GM23338 (cell line): Measurements from ENCODE around the gene TSPEAR. TPM values are rescaled to one million over a fixed set of nuclear protein-coding genes. Genes with fewer than 3 reads are reported as not detected.

ENCODE experiments used
- ATAC-seq: fragments of 200-7000 bp; cut with Tn5 transposase; 3 replicates; pipeline ENCODE4 v1.9.1; 2020
- DNase-seq: peaks from one replicate; pipeline ENCODE4 v3.0.0-alpha.2; 2015; ENCODE audit warnings: low spot score
- H2AFZ ChIP-seq: fragments of 200-600 bp; sonication (generic); 2 replicates; pipeline ENCODE4 v1.8.0; 2016; ENCODE audit warnings: antibody characterized with exemption, mild to moderate bottlenecking, moderate library complexity
- H3F3A ChIP-seq: fragments of 200-600 bp; sonication (generic); replicated peaks from 2 replicates; pipeline ENCODE4 v1.8.0; 2017; ENCODE audit warnings: antibody characterized with exemption, mixed run types, low read depth
- H3K27ac ChIP-seq: fragments of 200-600 bp; sonication (generic); 2 replicates; pipeline ENCODE4 v1.6.1; 2016; ENCODE audit warnings: low read depth
- H3K27me3 ChIP-seq: fragments of 200-600 bp; sonication (generic); 2 replicates; pipeline ENCODE4 v1.8.0; 2016; ENCODE audit warnings: mild to moderate bottlenecking, mixed run types, moderate library complexity; ENCODE audit not compliant: insufficient read depth
- H3K36me3 ChIP-seq: fragments of 200-600 bp; sonication (generic); 2 replicates; pipeline ENCODE4 v1.8.0; 2016; ENCODE audit warnings: mild to moderate bottlenecking; ENCODE audit not compliant: insufficient read depth
- H3K4me1 ChIP-seq: fragments of 200-600 bp; sonication (generic); 2 replicates; pipeline ENCODE4 v1.8.0; 2016; ENCODE audit warnings: mild to moderate bottlenecking, moderate library complexity; ENCODE audit not compliant: insufficient read depth
- H3K4me2 ChIP-seq: fragments of 200-600 bp; sonication (generic); 2 replicates; pipeline ENCODE4 v1.7.1; 2017; ENCODE audit warnings: mixed run types
- H3K4me3 ChIP-seq: fragments of 200-600 bp; sonication (generic); 2 replicates; pipeline ENCODE4 v1.6.1; 2016; ENCODE audit warnings: mixed run types
- H3K79me2 ChIP-seq: fragments of 200-600 bp; sonication (generic); replicated peaks from 2 replicates; pipeline ENCODE4 v1.8.0; 2017; ENCODE audit warnings: mild to moderate bottlenecking; ENCODE audit not compliant: insufficient read depth
- H3K9me2 ChIP-seq: fragments of 200-600 bp; sonication (generic); 2 replicates; pipeline ENCODE4 v1.8.0; 2017; ENCODE audit not compliant: insufficient read depth
- H4K20me1 ChIP-seq: fragments of 200-600 bp; sonication (generic); replicated peaks from 2 replicates; pipeline ENCODE4 v1.8.0; 2017; ENCODE audit warnings: mild to moderate bottlenecking; ENCODE audit not compliant: insufficient read depth
- H3K27ac Mint-ChIP-seq: 2 replicates; pipeline ENCODE4 v1.8.0; 2020; ENCODE audit warnings: inconsistent platforms, mild to moderate bottlenecking, moderate library complexity, mixed read lengths
- H3K27me3 Mint-ChIP-seq: 3 replicates; pipeline ENCODE4 v1.8.0; 2022; ENCODE audit warnings: low read depth, mild to moderate bottlenecking, moderate library complexity, mixed read lengths, inconsistent platforms; ENCODE audit not compliant: insufficient read depth, poor library complexity
- H3K36me3 Mint-ChIP-seq: 3 replicates; pipeline ENCODE4 v1.8.0; 2021; ENCODE audit warnings: low read depth, mild to moderate bottlenecking, inconsistent platforms, moderate library complexity, mixed read lengths
- H3K4me1 Mint-ChIP-seq: 3 replicates; pipeline ENCODE4 v1.8.0; 2020; ENCODE audit warnings: mild to moderate bottlenecking, inconsistent platforms, mixed read lengths
- H3K4me3 Mint-ChIP-seq: 3 replicates; pipeline ENCODE4 v1.8.0; 2021; ENCODE audit warnings: moderate library complexity, mild to moderate bottlenecking, inconsistent platforms, mixed read lengths
- H3K9me3 Mint-ChIP-seq: 3 replicates; pipeline ENCODE4 v1.8.0; 2020; ENCODE audit warnings: moderate library complexity, mild to moderate bottlenecking, inconsistent platforms, mixed read lengths
- CTCF ChIP-seq, 2 experiments: fragments of 200-600 bp in 1 of 2; sonication (generic) in 1 of 2; conservative IDR thresholded peaks; 2 replicates each; pipeline versions ENCODE4 v1.5.1 to v1.6.1; 2016 to 2017; ENCODE audit warnings: antibody characterized with exemption in 2 of 2, low read depth in 2 of 2, mild to moderate bottlenecking in 2 of 2, moderate library complexity in 1 of 2
- ETS1 ChIP-seq: IDR thresholded peaks from 2 replicates; pipeline ENCODE4 v1.6.1; 2016; ENCODE audit warnings: antibody characterized with exemption
- EZH2 ChIP-seq: fragments of 200-600 bp; sonication (generic); IDR thresholded peaks from one replicate; pipeline ENCODE4 v1.8.0; 2017; ENCODE audit warnings: antibody characterized with exemption, mild to moderate bottlenecking, low read depth; ENCODE audit not compliant: unreplicated experiment
- EZH2phosphoT487 ChIP-seq: fragments of 200-600 bp; sonication (generic); IDR thresholded peaks from one replicate; pipeline ENCODE4 v1.8.1; 2018; ENCODE audit warnings: antibody characterized with exemption; ENCODE audit not compliant: unreplicated experiment
- JUNB ChIP-seq: IDR thresholded peaks from one replicate; pipeline ENCODE4 v1.6.1; 2016; ENCODE audit warnings: antibody characterized with exemption; ENCODE audit not compliant: unreplicated experiment
- NANOG ChIP-seq: IDR thresholded peaks from 2 replicates; pipeline ENCODE4 v1.6.1; 2016; ENCODE audit warnings: antibody characterized with exemption, borderline replicate concordance
- POLR2AphosphoS5 ChIP-seq: IDR thresholded peaks from 2 replicates; pipeline ENCODE4 v1.6.1; 2016; ENCODE audit warnings: antibody characterized with exemption, low read depth
- REST ChIP-seq: IDR thresholded peaks from one replicate; pipeline ENCODE4 v1.6.1; 2018; ENCODE audit warnings: antibody characterized with exemption; ENCODE audit not compliant: unreplicated experiment
- STAT1 ChIP-seq: IDR thresholded peaks from one replicate; pipeline ENCODE4 v1.6.1; 2016; ENCODE audit warnings: antibody characterized with exemption; ENCODE audit not compliant: unreplicated experiment
- ZNF114 ChIP-seq: fragments of 250-450 bp; sonication (Bioruptor Pico); IDR thresholded peaks from 2 replicates; pipeline ENCODE4 v1.5.0; 2020; ENCODE audit warnings: mild to moderate bottlenecking, moderate library complexity
- ZNF331 ChIP-seq: fragments of 250-450 bp; sonication (Bioruptor Pico); IDR thresholded peaks from 2 replicates; pipeline ENCODE4 v1.5.0; 2020; ENCODE audit warnings: low read depth, mild to moderate bottlenecking, moderate library complexity
- polyA plus RNA-seq: library from polyadenylated mRNA; unstranded; fragments of >200 nt; fragmentation: Nextera tagmentation; extraction: Ambion mirVana; gene quantifications from 2 replicates; pipeline ENCODE4 v1.2.1, GENCODE V29; 2016
- total RNA-seq: library from RNA; depleted of rRNA; stranded (reverse); fragments of >200 nt; shearing (Covaris generic); gene quantifications from 2 replicates; pipeline ENCODE4 v1.2.3, GENCODE V29; 2014

Gene TSPEAR
- total and polyA plus RNA-seq, 2 experiments from 2014 or later, result 0.35 to 0.92 TPM

- no peak for DNase-seq
- H2AFZ ChIP-seq, result no peak overlapping the region
- H3K4me3 ChIP-seq, result no peak overlapping the region
- H4K20me1 ChIP-seq, result no peaks in the 10 kb centered on the region
- H3K79me2 ChIP-seq, result no peaks in the 10 kb centered on the region
- no peak overlapping the region for H3K27ac Mint-ChIP-seq
- peaks cover 8% of the 10 kb centered on the region; the same call in 2 of the 3 replicates for H3K36me3 Mint-ChIP-seq
- ATAC-seq, result no peak
- H3K9me3 Mint-ChIP-seq, result peaks cover 32% of the 10 kb centered on the region
- H3K4me2 ChIP-seq, result no peak overlapping the region
- no peaks in the 10 kb centered on the region for H3F3A ChIP-seq
- peaks cover 4% of the 10 kb centered on the region for H3K27me3 Mint-ChIP-seq
- no peaks in the 10 kb centered on the region for H3K9me2 ChIP-seq
- H3K36me3 ChIP-seq, result no peaks in the 10 kb centered on the region
- no peaks in the 10 kb centered on the region for H3K4me1 ChIP-seq
- H3K4me1 Mint-ChIP-seq, result peaks cover 10% of the 10 kb centered on the region
- H3K27me3 ChIP-seq, result no peaks in the 10 kb centered on the region
- no peak overlapping the region for H3K4me3 Mint-ChIP-seq
- H3K27ac ChIP-seq, result no peak overlapping the region
- TF ChIP-seq POLR2AphosphoS5 (no peak), JUNB (no peak), NANOG (no peak), CTCF (conservative IDR thresholded peaks at IDR 0.05; ENCODE audit: low read depth in 2 of 2) (no peak), STAT1 (no peak), ZNF331 (no peak)
Observed at GRCh38 chr21:44643741-44644310, 67.5 kb downstream of the TSPEAR start.

- Mint-ChIP-seq H3K27ac (no peak overlapping the region), H3K27me3 (peaks cover 10% of the 10 kb centered on the region), H3K9me3 (peaks cover 32% of the 10 kb centered on the region), H3K4me1 (peaks cover 3% of the 10 kb centered on the region), H3K4me3 (no peak overlapping the region), H3K36me3 (peaks cover 8% of the 10 kb centered on the region; the same call in 2 of the 3 replicates)
- no peaks in the 10 kb centered on the region for H4K20me1 ChIP-seq
- no peaks in the 10 kb centered on the region for H3F3A ChIP-seq
- H3K79me2 ChIP-seq, result no peaks in the 10 kb centered on the region
- H2AFZ ChIP-seq, result no peak overlapping the region
- H3K4me1 ChIP-seq, result no peaks in the 10 kb centered on the region
- no peak overlapping the region for H3K4me2 ChIP-seq
- no peak overlapping the region for H3K27ac ChIP-seq
- no peak for TF ChIP-seq NANOG
- TF ChIP-seq ZNF114 (CRISPR knock-in tag), result no peak
- TF ChIP-seq EZH2phosphoT487, result no peak
- TF ChIP-seq EZH2, result no peak
- DNase-seq (no peak), ATAC-seq (no peak)
- no peaks in the 10 kb centered on the region for H3K9me2 ChIP-seq
- H3K4me3 ChIP-seq, result no peak overlapping the region
- H3K27me3 ChIP-seq, result no peaks in the 10 kb centered on the region
- no peaks in the 10 kb centered on the region for H3K36me3 ChIP-seq
Observed at GRCh38 chr21:44640761-44641160, 70.6 kb downstream of the TSPEAR start.

- no peaks in the 10 kb centered on the region for H4K20me1 ChIP-seq
- Mint-ChIP-seq H3K27me3 (peaks cover 10% of the 10 kb centered on the region), H3K4me3 (no peak overlapping the region), H3K4me1 (peaks cover 3% of the 10 kb centered on the region; the same call in 2 of the 3 replicates), H3K9me3 (peaks cover 20% of the 10 kb centered on the region; the same call in 2 of the 3 replicates), H3K27ac (no peak overlapping the region), H3K36me3 (no peaks in the 10 kb centered on the region; the same call in 2 of the 3 replicates)
- ATAC-seq, result no peak
- no peaks in the 10 kb centered on the region for H3F3A ChIP-seq
- no peaks in the 10 kb centered on the region for H3K36me3 ChIP-seq
- no peaks in the 10 kb centered on the region for H3K9me2 ChIP-seq
- H3K79me2 ChIP-seq, result no peaks in the 10 kb centered on the region
- no peak overlapping the region for H3K27ac ChIP-seq
- H3K4me1 ChIP-seq, result no peaks in the 10 kb centered on the region
- H3K4me3 ChIP-seq, result no peak overlapping the region
- DNase-seq, result no peak
- H3K27me3 ChIP-seq, result no peaks in the 10 kb centered on the region
- H3K4me2 ChIP-seq, result no peak overlapping the region
- H2AFZ ChIP-seq, result no peak overlapping the region
- TF ChIP-seq ETS1, result no peak
- no peak for TF ChIP-seq STAT1
- TF ChIP-seq POLR2AphosphoS5, result no peak
- TF ChIP-seq REST, result no peak
- no peak for TF ChIP-seq JUNB
- TF ChIP-seq CTCF (conservative IDR thresholded peaks at IDR 0.05; ENCODE audit: low read depth in 2 of 2), result no peak
Observed at GRCh38 chr21:44639331-44639655, 72.1 kb downstream of the TSPEAR start.
